GM12872 (cell line): ENCODE data around the gene ANGPTL2.

Experiments used
- CTCF ChIP-seq: IDR thresholded peaks from 3 replicates; pipeline ENCODE4 v1.5.1; 2011; ENCODE audit warnings: low read depth, mild to moderate bottlenecking, low read length, moderate library complexity; ENCODE audit not compliant: insufficient read depth

Gene ANGPTL2

GRCh38 chr9:127116957-127117356 lies 5.5 kb downstream of the ANGPTL2 start:
- TF ChIP-seq CTCF = no peak

GRCh38 chr9:127116088-127116726 lies 6.2 kb downstream of the ANGPTL2 start:
- TF ChIP-seq CTCF = no peak

GRCh38 chr9:127114606-127115005 lies 7.8 kb downstream of the ANGPTL2 start:
- no peak for TF ChIP-seq CTCF

DNA sequence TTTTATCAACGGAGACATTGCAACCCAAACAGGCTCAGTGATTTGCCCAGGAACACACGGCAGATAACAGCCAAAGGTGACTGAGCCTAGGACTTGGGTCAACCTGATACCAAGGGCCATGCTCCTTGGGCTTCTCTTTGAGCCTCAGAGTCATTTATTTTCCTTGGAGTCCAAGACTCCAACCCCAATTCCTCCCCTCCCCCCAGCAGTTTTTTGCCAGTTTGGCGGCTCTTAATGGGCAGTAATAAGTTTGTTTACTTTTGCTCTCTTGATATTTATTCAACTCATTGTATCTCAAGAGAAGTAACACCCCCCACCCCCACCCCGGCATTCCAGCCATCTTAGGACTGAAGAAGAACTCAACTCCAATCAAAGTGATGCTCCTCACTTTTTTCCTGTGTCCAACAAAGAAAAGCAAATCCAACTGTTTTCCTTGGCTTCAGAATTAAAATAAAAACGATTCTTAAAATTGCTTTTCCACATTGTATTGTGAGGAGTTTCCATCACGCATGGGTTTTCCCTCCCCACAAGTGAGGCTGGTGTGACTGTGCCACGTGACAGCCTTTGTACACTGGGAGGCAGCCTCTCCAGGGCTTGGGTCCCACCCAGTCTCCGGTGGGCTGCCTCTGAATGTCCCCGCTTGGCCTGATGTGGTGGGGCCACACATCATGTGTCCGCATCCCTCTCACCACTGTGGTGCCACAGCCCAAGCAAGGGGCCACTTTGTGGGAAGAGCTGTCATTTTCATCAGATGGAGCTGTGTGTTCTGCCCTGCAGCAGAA lies 9.1 kb downstream of the ANGPTL2 start:
- TF ChIP-seq CTCF = no peak

GRCh38 chr9:127112735-127113161 lies 9.7 kb downstream of the ANGPTL2 start:
- TF ChIP-seq CTCF = no peak

- no peak for TF ChIP-seq CTCF
Observed at GRCh38 chr9:127112056-127112455, 10.4 kb downstream of the ANGPTL2 start.

GRCh38 chr9:127109212-127109711 lies 13.2 kb downstream of the ANGPTL2 start:
- no peak for TF ChIP-seq CTCF
